HG02885 (cell line): ENCODE measurements around the gene SLC2A13.
"Not testable (repeated sequence)": the region's sequence is repeated elsewhere in the genome, so short reads cannot be mapped to it uniquely, and the experiment has no call there.

Experiments used
- ATAC-seq: cut with Tn5 transposase; IDR thresholded peaks from one replicate; pipeline ENCODE4 v1.9.1; 2021; ENCODE audit warnings: mild to moderate bottlenecking; ENCODE audit not compliant: unreplicated experiment, poor library complexity

The SLC2A13 gene

GRCh38 chr12:39937119-39937518 is 168.8 kb downstream of the SLC2A13 start:
- ATAC-seq = no peak

DNA sequence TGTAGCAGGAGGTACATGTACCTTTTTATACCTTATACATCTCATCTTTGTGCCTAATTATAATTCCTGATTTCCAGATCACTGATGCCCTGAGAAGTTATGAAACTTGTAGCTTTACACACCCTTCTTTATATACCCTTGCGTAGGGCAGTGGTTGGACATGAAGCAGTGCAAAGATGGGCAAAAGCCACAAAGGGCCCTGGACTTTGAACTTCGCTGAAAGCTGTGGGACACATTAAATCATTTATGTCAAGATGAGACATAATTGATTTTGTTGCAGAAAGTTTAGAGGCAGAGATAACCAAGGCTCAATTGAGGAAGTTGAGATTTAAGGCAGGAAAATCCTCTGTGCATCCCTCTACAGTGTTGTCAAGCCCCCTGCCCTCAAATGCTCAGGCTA is 170.0 kb downstream of the SLC2A13 start:
- no peak for ATAC-seq

DNA sequence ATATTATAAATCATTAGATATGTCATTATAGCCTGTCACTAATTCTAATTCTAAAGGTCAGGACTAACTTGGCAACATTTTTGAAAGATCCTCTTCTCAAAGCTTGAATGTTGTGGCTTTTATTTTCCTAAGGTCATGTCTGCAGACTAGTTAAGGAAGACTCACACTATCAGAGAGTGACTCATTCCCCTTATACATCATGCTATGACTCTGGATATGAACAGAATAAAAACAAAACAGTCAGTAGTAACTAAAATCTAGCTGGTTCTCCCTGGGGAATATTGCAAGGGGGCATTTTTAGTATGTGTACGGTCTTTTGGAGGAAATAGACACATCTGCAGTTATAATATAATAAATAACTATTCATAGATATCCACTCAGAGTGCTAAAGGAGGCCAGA is 170.6 kb downstream of the SLC2A13 start:
- ATAC-seq = no peak

- ATAC-seq = no peak
These were observed 174.0 kb downstream of the SLC2A13 start for GRCh38 chr12:39931857-39932256.

DNA sequence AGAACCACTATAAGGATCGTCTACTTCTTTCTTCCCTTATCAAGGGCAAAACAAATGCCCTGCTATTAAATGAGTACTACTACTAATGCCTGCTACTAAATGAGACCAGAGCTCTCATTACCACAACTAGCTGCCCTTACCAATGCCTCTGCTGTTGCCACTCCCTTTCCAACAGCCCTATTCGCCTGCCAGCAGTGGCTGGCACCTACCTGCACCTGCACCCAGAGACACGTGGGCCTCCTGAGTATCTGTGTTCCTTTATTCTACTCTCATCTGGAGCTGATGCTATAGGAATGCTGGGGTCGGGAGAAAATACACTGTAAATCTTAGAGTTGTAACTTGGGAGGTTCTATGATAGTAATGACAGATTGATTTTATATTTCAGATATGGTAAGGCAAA is 174.7 kb downstream of the SLC2A13 start:
- ATAC-seq = no peak

GRCh38 chr12:39930101-39930500 is 175.8 kb downstream of the SLC2A13 start:
- no peak for ATAC-seq

DNA sequence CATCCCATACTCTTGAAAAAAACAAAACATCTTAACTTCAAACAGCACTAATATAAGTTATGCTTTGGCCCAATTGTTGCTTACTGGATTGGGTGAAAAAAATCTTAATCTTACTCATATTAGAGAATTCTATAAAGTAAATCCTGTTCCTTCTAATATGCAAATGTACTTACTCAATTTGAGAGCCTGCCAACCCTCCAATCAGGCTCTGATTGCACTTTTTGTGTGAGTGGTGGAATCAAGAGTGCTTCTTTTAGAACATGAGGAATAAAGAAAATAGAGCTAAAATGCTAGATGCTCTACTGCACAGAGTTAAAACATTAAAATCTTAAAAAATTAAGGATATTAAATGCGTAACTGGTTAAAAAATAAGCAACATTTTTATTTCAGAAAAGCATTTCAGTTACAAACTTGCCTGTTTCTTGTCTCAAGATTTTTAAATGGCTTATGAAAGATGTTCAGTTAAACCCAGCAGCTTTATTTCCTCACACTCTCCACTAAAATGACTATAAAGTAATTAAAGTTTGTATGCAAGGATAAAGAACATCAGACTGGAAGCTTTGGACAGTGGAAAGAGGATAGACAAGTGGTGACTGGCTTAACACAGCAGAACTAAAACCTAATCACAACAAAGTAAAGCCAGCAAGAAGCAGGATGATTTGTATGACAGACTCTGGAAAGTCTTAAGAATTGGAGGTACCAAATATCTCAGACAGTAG is 177.5 kb downstream of the SLC2A13 start:
- ATAC-seq = no peak

GRCh38 chr12:39923364-39923763 is 182.5 kb downstream of the SLC2A13 start:
- no peak for ATAC-seq

DNA sequence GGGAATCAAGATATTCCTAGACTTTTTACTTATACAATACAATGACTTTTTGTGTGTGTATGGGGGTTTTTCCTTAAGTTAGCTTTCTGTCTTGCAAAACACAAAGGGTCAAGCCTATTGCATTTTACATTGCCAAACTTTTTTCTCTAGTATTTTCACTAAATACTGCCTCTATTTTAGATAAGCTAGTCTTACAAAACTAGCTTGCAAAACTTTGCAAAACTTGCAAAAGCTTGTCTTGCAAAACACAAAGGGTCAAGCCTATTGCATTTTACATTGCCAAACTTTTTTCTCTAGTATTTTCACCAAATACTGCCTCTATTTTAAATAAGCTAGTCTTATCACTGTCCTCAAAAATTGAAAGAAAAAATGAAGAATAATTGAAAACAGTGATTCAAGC is 183.3 kb downstream of the SLC2A13 start:
- not testable (repeated sequence) for ATAC-seq

DNA sequence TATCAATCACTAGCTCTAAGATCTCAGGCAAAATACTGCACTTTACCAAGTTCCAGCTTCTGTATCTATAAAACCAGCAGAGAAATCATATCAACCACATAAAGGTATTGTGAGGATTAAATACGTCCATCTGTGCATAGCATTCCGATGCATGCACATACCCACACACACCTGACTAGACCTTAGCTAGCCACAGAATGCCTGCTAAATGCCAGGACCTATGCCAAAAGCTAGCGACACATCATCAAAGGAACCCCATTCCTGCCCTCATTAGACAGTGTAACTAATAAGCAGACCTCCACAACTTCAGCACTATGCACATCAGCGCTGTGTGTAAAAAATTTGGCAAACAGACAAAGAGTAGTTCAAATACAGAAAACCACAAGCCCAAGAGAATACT is 185.2 kb downstream of the SLC2A13 start:
- ATAC-seq = no peak

- ATAC-seq = no peak
These were observed 185.7 kb downstream of the SLC2A13 start for GRCh38 chr12:39920222-39920621.

GRCh38 chr12:39919790-39920189 is 186.1 kb downstream of the SLC2A13 start:
- no peak for ATAC-seq

GRCh38 chr12:39915249-39915648 is 190.6 kb downstream of the SLC2A13 start:
- no peak for ATAC-seq

GRCh38 chr12:39912211-39912980 is 193.5 kb downstream of the SLC2A13 start:
- no peak for ATAC-seq

DNA sequence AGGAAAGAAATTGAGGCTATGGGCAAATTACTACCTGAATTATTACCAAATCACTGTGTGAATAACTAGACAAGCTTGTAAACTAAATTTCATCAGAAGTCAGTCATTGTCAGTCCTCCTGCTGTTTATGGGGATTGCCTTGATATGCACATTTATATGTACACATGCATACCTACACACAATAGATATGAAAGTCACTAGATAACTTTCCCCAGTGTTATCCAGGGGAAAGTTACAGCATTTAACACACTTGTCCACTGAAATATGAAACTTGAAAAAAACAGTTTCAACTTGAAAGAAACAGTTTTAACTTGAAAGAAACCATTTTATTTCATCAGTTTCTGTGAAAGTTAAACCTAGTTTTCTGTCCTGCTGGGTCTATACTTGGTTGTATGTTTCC is 199.6 kb downstream of the SLC2A13 start:
- no peak for ATAC-seq

DNA sequence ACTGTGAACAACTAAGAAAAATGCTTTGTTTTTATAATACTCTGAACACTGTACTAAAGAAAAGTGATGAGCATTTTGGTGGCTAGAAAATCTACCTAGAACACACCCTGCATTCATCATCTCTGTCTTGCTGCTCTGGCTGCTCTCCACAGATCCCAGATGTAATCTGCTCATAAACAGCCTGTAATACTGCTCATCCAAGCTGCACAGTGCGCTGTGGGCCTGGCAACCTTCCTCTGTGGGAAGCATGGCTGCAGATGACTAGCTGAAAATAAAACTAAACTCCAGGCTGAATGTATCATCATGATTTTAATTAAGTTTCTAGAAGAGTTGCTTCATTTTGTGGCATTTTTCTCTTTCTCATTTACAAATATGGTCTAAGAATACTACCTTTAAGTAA is 200.7 kb downstream of the SLC2A13 start:
- ATAC-seq = no peak

DNA sequence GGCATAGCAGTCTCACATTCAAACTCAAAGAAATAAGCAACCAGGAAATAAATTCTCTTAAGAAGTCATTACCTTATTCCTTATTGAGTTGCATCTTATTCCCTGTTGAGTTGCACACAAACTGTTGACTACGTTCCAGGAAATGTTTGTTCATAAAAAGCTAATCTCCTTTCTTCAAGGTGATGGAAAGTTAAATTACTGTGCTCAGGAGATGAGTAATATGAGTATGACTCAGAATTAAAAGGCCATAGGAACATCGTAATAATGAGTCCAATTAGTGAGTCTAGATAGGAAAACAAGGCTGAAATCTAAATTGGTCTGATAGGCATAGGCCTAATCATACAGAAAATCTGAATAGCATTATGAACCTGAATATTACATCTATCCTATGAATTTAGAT is 203.1 kb downstream of the SLC2A13 start:
- ATAC-seq = no peak

GRCh38 chr12:39897315-39897714 is 208.6 kb downstream of the SLC2A13 start:
- no peak for ATAC-seq

- not testable (repeated sequence) for ATAC-seq
These were observed 212.5 kb downstream of the SLC2A13 start for GRCh38 chr12:39893388-39893787.

DNA sequence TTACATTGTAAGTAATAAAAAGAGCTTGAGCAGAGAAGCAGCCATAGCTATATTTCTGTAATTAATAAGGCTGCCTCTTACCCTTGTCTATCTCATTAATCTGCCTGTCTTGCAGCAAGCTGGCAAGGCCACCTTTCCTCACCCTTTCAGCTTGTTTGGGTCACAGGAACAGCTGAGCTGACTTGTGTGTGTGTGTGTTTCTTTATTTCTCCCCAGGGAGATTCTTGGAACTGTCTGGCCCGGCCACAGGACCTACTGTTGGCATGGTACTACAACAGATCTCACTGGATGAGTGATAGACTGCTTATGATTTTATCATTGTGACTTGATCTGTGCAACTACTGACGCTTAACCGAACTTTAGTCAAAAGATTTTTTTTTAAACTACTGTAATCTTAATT is 213.7 kb downstream of the SLC2A13 start:
- ATAC-seq = no peak

DNA sequence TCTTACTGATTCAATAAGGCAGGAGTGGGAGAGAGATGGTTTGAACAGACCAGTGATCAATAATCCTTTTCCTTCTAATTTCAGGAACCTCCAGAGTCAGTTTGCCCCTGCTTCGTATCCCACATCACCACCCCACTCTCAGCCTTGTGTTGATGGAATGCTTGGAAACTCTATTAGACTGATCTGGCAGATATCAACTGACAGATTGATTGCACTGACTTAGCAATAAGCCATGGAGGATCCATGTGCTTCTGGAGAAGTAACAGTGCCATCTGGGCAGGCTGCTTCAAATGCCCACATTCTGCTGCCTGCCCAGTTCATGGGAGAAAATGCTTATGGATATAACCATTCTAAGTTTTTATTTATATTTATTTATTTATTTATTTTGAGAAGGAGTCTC is 218.0 kb downstream of the SLC2A13 start:
- no peak for ATAC-seq

DNA sequence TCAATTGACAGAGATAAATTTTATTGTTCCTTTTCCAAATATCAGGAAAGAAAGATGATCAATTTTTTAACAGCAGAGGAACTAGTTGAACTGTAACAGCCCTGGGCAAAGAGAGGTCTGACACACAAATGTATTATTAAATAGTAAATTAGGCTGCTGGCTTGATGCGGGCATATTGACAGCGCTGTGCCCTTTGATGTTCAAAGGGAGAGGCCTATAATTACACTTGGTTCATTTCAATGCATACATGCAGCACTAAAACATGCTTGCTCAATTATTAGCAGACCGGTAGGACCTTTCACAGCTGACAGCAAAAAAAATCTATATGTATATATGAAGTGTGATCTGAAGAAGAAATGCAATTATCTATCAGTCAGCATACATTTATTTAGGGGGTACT is 219.8 kb downstream of the SLC2A13 start:
- ATAC-seq = no peak
